ENCODE measurements around the gene HOXC9.

Gene HOXC9

GRCh38 chr12:53973236-53974042, 26.5 kb upstream of the HOXC9 start (continued):
- TF ChIP-seq, protein P1, sequence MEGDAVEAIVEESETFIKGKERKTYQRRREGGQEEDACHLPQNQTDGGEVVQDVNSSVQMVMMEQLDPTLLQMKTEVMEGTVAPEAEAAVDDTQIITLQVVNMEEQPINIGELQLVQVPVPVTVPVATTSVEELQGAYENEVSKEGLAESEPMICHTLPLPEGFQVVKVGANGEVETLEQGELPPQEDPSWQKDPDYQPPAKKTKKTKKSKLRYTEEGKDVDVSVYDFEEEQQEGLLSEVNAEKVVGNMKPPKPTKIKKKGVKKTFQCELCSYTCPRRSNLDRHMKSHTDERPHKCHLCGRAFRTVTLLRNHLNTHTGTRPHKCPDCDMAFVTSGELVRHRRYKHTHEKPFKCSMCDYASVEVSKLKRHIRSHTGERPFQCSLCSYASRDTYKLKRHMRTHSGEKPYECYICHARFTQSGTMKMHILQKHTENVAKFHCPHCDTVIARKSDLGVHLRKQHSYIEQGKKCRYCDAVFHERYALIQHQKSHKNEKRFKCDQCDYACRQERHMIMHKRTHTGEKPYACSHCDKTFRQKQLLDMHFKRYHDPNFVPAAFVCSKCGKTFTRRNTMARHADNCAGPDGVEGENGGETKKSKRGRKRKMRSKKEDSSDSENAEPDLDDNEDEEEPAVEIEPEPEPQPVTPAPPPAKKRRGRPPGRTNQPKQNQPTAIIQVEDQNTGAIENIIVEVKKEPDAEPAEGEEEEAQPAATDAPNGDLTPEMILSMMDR (tag by site-specific recombination; IDR thresholded peaks at IDR 0.05) = peak; percentile 22; the same call in 1 of the 2 replicates
- no peak for TF ChIP-seq SALL2 (tag by site-specific recombination; IDR thresholded peaks at IDR 0.05; ENCODE audit: borderline replicate concordance)
- TF ChIP-seq ZXDB (tag by site-specific recombination; IDR thresholded peaks at IDR 0.05) = peak; percentile 14; the same call in 1 of the 2 replicates
- TF ChIP-seq, protein P2, sequence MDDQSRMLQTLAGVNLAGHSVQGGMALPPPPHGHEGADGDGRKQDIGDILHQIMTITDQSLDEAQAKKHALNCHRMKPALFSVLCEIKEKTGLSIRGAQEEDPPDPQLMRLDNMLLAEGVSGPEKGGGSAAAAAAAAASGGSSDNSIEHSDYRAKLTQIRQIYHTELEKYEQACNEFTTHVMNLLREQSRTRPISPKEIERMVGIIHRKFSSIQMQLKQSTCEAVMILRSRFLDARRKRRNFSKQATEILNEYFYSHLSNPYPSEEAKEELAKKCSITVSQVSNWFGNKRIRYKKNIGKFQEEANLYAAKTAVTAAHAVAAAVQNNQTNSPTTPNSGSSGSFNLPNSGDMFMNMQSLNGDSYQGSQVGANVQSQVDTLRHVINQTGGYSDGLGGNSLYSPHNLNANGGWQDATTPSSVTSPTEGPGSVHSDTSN (CRISPR knock-in tag; IDR thresholded peaks at IDR 0.05) = no peak
- no peak for TF ChIP-seq ZNF777 (tag by site-specific recombination; IDR thresholded peaks at IDR 0.05; ENCODE audit: borderline replicate concordance)
- no peak for TF ChIP-seq YY2 (tag by site-specific recombination; IDR thresholded peaks at IDR 0.05)
- TF ChIP-seq ZNF133 (tag by site-specific recombination; IDR thresholded peaks at IDR 0.05) = no peak
- TF ChIP-seq ZNF26 (tag by site-specific recombination; IDR thresholded peaks at IDR 0.05) = no peak
- no peak for TF ChIP-seq HOXA7 (CRISPR knock-in tag; IDR thresholded peaks at IDR 0.05; ENCODE audit: borderline replicate concordance)
- no peak for TF ChIP-seq ZNF112 (tag by site-specific recombination; IDR thresholded peaks at IDR 0.05)
- peak; percentile 79 for TF ChIP-seq GLIS2 (tag by site-specific recombination; IDR thresholded peaks at IDR 0.05)
- TF ChIP-seq PRDM6 (tag by site-specific recombination; IDR thresholded peaks at IDR 0.05) = no peak
- no peak for TF ChIP-seq ZNF571 (tag by site-specific recombination; IDR thresholded peaks at IDR 0.05)
- no peak for TF ChIP-seq ZNF843 (tag by site-specific recombination; IDR thresholded peaks at IDR 0.05)
- TF ChIP-seq ZNF433 (tag by site-specific recombination; IDR thresholded peaks at IDR 0.05; ENCODE audit: low read depth) = no peak
- TF ChIP-seq ZNF292 (tag by site-specific recombination; IDR thresholded peaks at IDR 0.05; ENCODE audit: borderline replicate concordance, low read depth) = no peak
- TF ChIP-seq KLF7 (tag by site-specific recombination; IDR thresholded peaks at IDR 0.05; ENCODE audit: borderline replicate concordance) = no peak
- no peak for TF ChIP-seq ZNF521 (tag by site-specific recombination; IDR thresholded peaks at IDR 0.05)
- TF ChIP-seq, protein P3, sequence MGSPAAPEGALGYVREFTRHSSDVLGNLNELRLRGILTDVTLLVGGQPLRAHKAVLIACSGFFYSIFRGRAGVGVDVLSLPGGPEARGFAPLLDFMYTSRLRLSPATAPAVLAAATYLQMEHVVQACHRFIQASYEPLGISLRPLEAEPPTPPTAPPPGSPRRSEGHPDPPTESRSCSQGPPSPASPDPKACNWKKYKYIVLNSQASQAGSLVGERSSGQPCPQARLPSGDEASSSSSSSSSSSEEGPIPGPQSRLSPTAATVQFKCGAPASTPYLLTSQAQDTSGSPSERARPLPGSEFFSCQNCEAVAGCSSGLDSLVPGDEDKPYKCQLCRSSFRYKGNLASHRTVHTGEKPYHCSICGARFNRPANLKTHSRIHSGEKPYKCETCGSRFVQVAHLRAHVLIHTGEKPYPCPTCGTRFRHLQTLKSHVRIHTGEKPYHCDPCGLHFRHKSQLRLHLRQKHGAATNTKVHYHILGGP (tag by site-specific recombination; IDR thresholded peaks at IDR 0.05) = no peak
- TF ChIP-seq BCL11A (tag by site-specific recombination; IDR thresholded peaks at IDR 0.05; ENCODE audit: low read depth) = no peak
- no peak for TF ChIP-seq ZNF585B (tag by site-specific recombination; IDR thresholded peaks at IDR 0.05)
- TF ChIP-seq, protein P4, sequence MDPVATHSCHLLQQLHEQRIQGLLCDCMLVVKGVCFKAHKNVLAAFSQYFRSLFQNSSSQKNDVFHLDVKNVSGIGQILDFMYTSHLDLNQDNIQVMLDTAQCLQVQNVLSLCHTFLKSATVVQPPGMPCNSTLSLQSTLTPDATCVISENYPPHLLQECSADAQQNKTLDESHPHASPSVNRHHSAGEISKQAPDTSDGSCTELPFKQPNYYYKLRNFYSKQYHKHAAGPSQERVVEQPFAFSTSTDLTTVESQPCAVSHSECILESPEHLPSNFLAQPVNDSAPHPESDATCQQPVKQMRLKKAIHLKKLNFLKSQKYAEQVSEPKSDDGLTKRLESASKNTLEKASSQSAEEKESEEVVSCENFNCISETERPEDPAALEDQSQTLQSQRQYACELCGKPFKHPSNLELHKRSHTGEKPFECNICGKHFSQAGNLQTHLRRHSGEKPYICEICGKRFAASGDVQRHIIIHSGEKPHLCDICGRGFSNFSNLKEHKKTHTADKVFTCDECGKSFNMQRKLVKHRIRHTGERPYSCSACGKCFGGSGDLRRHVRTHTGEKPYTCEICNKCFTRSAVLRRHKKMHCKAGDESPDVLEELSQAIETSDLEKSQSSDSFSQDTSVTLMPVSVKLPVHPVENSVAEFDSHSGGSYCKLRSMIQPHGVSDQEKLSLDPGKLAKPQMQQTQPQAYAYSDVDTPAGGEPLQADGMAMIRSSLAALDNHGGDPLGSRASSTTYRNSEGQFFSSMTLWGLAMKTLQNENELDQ (tag by site-specific recombination; IDR thresholded peaks at IDR 0.05; ENCODE audit: low read depth) = no peak
- TF ChIP-seq ZNF121 (tag by site-specific recombination; IDR thresholded peaks at IDR 0.05) = no peak
- TF ChIP-seq ZNF221 (tag by site-specific recombination; IDR thresholded peaks at IDR 0.05; ENCODE audit: borderline replicate concordance) = no peak
- TF ChIP-seq, protein P5, sequence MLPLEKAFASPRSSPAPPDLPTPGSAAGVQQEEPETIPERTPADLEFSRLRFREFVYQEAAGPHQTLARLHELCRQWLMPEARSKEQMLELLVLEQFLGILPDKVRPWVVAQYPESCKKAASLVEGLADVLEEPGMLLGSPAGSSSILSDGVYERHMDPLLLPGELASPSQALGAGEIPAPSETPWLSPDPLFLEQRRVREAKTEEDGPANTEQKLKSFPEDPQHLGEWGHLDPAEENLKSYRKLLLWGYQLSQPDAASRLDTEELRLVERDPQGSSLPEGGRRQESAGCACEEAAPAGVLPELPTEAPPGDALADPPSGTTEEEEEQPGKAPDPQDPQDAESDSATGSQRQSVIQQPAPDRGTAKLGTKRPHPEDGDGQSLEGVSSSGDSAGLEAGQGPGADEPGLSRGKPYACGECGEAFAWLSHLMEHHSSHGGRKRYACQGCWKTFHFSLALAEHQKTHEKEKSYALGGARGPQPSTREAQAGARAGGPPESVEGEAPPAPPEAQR (tag by site-specific recombination; IDR thresholded peaks at IDR 0.05) = no peak
- no peak for TF ChIP-seq ZNF324 (tag by site-specific recombination; IDR thresholded peaks at IDR 0.05)
- TF ChIP-seq ZNF654 (tag by site-specific recombination; IDR thresholded peaks at IDR 0.05; ENCODE audit: low read depth) = no peak
- TF ChIP-seq ZNF274 (IDR thresholded peaks at IDR 0.05; ENCODE audit: low read length) = no peak
- TF ChIP-seq ZNF274 (tag by site-specific recombination; IDR thresholded peaks at IDR 0.05; ENCODE audit: borderline replicate concordance) = no peak

Measured in HEK293 (cell line).